Pancreas (tissue), 10 donors: Measurements from ENCODE around the gene ADGRG3. TPM values are rescaled to one million over a fixed set of nuclear protein-coding genes. Genes with fewer than 3 reads are reported as not detected.

Experiments
- ATAC-seq, 4 donors: fragments of 200-7000 bp; cut with Tn5 transposase; one replicate each; pipeline versions ENCODE4 v1.8.0 to v1.9.1; 2020; ENCODE audit warnings: mild to moderate bottlenecking in 4 of 4, moderate library complexity in 4 of 4
- DNase-seq, 6 donors: peaks; one replicate each; pipeline ENCODE4 v3.0.0-alpha.2; 2020
- FAIRE-seq: peaks from 2 replicates; lab custom pipeline; 2012; peaks lifted over from hg19 to GRCh38; lab: Jason Lieb, UNC
- H3K27ac ChIP-seq, 4 donors: fragments of 200-600 bp; sonication (generic); 1 replicate in 3 of 4; 2 replicates in 1 of 4; pipeline versions ENCODE4 v1.5.0 to v1.8.0; 2020
- H3K27me3 ChIP-seq, 4 donors: fragments of 200-600 bp; one replicate each; pipeline ENCODE4 v1.8.0; 2021
- H3K36me3 ChIP-seq, 3 donors: fragments of 200-600 bp; sonication (generic) in 1 of 3; one replicate each; pipeline versions ENCODE4 v1.5.0 to v1.8.0; 2020 to 2021
- H3K4me1 ChIP-seq, 3 donors: fragments of 200-600 bp; one replicate each; pipeline ENCODE4 v1.8.0; 2021
- H3K4me3 ChIP-seq, 4 donors: fragments of 200-600 bp; sonication (generic) in 2 of 4; one replicate each; pipeline versions ENCODE4 v1.5.0 to v1.8.0; 2020 to 2021
- H3K9me3 ChIP-seq, 4 donors: fragments of 200-600 bp; one replicate each; pipeline ENCODE4 v1.8.0; 2021
- CTCF ChIP-seq, 4 donors: fragments of 200-600 bp; sonication (generic) in 3 of 4; IDR thresholded peaks; one replicate each; pipeline versions ENCODE4 v1.5.0 to v1.8.0; 2021; ENCODE audit warnings: antibody characterized with exemption in 4 of 4
- WGBS, 2 donors: extraction: QIAGEN DNeasy Blood & Tissue Kit; methylation state at CpG; one replicate each; pipeline ENCODE4 v1.1.7; 2013; 5-methylcytosine and 5-hydroxymethylcytosine counted together
- intact Hi-C, 3 donors: fragments of 100-400 bp; cut with DNase I; formaldehyde crosslinking; loops; one replicate each; pipeline versions ENCODE4 v1.11.1 to v1.14.2; 2022
- polyA plus RNA-seq, 2 donors: library from polyadenylated mRNA; stranded (reverse); fragments of 200-250 nt; gene quantifications; one replicate each; pipeline ENCODE4 v1.2.3, GENCODE V29; 2013
- total RNA-seq, 6 donors: library from RNA; stranded (reverse); fragmentation: NEBNext Ultra II Directional in 4 of 6; extraction: Animal tissue kit (Norgen Biotek cat#: 25700) in 4 of 6; gene quantifications; one replicate each; pipeline versions ENCODE4 v1.2.1 to v1.2.4, GENCODE V29; 2021 to 2023
- donor health status: healthy with polysubstance abuse.
- donor health status: DM: no; HTN: no; CAD: no; lungs with moderate emphysema.
- donor health status: DM: no; HTN: no; CAD: no.
- donor health status: control.
- donor health status: control.
- donor health status: Bipolar disorder and iron deficiency.
- donor health status: DM: yes; HTN: yes; CAD: no.
- donor health status: DM: no; HTN: no; CAD: no.
- donor health status: DM: no; HTN: no; CAD: no.
- donor health status: DM: yes; HTN: yes; CAD: no.

Gene ADGRG3
- total RNA-seq (under 1 TPM; 0.14 to 0.73 (median 0.34) TPM), polyA plus RNA-seq (under 1 TPM; 0.80 to 0.84 TPM)

- no peaks in the 10 kb centered on the region for H3K9me3 ChIP-seq
- H3K4me3 ChIP-seq: no peak within 1 kb of the TSS
- ATAC-seq: no peak
- no peak for FAIRE-seq
- no peaks in the 10 kb centered on the region for H3K27me3 ChIP-seq
- no peaks in the 10 kb centered on the region for H3K4me1 ChIP-seq
- H3K27ac ChIP-seq: no peak within 1 kb of the TSS
- WGBS, 2 donors: 94 to 95% methylated on average over 8 to 11 of the region's 11 CpGs
- intact Hi-C loops: no loop called here
- no peak for TF ChIP-seq CTCF (IDR thresholded peaks at IDR 0.05)
- peak in 1 of 6 donors; percentile 70 for DNase-seq
- H3K36me3 ChIP-seq: peaks cover 0 to 12% (median 6%) of the 10 kb centered on the region in 3 donors
Measured at GRCh38 chr16:57668263-57668571, at the start of gene ADGRG3. Gene ADGRG3 (plus strand): TSS chr16:57668306. CDS start chr16:57668348, 42 bp downstream.

- Histone ChIP-seq H3K36me3 (no peaks in the 10 kb centered on the region), H3K27me3 (no peaks in the 10 kb centered on the region), H3K4me3 (peak overlapping the region in 3 of 4 donors; percentile 37 to 66 (median 63)), H3K27ac (peak overlapping the region; percentile 64 to 95 (median 82)), H3K4me1 (peaks cover 31 to 36% (median 32%) of the 10 kb centered on the region in 3 donors), H3K9me3 (no peaks in the 10 kb centered on the region)
- no peak for ATAC-seq
- DNase-seq: no peak
- intact Hi-C loops: no loop called here
- WGBS, 2 donors: 61% methylated on average over 8 of the region's 8 CpGs
- FAIRE-seq: no peak
- TF ChIP-seq CTCF (IDR thresholded peaks at IDR 0.05): no peak
Measured at GRCh38 chr16:57619133-57619605, 48.9 kb upstream of the ADGRG3 start.

GRCh38 chr16:57619606-57620334, 48.3 kb upstream of the ADGRG3 start:
- Histone ChIP-seq H3K36me3 (no peaks in the 10 kb centered on the region), H3K4me3 (peak overlapping the region; percentile 35 to 66 (median 50)), H3K4me1 (peaks cover 31 to 42% (median 32%) of the 10 kb centered on the region in 3 donors), H3K9me3 (no peaks in the 10 kb centered on the region), H3K27me3 (no peaks in the 10 kb centered on the region), H3K27ac (peak overlapping the region; percentile 64 to 95 (median 82))
- no peak for TF ChIP-seq CTCF (IDR thresholded peaks at IDR 0.05)
- peak; percentile 85 to 89 (median 88) for ATAC-seq
- DNase-seq: peak; percentile 83 to 95 (median 89)
- intact Hi-C loops: no loop called here
- no peak for FAIRE-seq
- WGBS, 2 donors: 14 to 23% methylated on average over 16 of the region's 16 CpGs

GRCh38 chr16:57620335-57621231, 47.5 kb upstream of the ADGRG3 start:
- H3K27ac ChIP-seq: peak overlapping the region; percentile 64 to 95 (median 82)
- intact Hi-C loops: no loop called here
- TF ChIP-seq CTCF (IDR thresholded peaks at IDR 0.05): no peak
- no peaks in the 10 kb centered on the region for H3K36me3 ChIP-seq
- peaks cover 31 to 44% (median 32%) of the 10 kb centered on the region in 3 donors for H3K4me1 ChIP-seq
- ATAC-seq (peak; percentile 25 to 49 (median 32)), FAIRE-seq (no peak), DNase-seq (peak in 5 of 6 donors; percentile 60 to 84 (median 70))
- H3K9me3 ChIP-seq: no peaks in the 10 kb centered on the region
- peak overlapping the region; percentile 35 to 66 (median 50) for H3K4me3 ChIP-seq
- no peaks in the 10 kb centered on the region for H3K27me3 ChIP-seq
- WGBS, 2 donors: 13 to 21% methylated on average over 25 to 27 of the region's 27 CpGs
